ENCODE data around the gene ERI2. TPM values are rescaled to one million over a fixed set of nuclear protein-coding genes. Genes with fewer than 3 reads are reported as not detected.

ERI2 gene, protein sequence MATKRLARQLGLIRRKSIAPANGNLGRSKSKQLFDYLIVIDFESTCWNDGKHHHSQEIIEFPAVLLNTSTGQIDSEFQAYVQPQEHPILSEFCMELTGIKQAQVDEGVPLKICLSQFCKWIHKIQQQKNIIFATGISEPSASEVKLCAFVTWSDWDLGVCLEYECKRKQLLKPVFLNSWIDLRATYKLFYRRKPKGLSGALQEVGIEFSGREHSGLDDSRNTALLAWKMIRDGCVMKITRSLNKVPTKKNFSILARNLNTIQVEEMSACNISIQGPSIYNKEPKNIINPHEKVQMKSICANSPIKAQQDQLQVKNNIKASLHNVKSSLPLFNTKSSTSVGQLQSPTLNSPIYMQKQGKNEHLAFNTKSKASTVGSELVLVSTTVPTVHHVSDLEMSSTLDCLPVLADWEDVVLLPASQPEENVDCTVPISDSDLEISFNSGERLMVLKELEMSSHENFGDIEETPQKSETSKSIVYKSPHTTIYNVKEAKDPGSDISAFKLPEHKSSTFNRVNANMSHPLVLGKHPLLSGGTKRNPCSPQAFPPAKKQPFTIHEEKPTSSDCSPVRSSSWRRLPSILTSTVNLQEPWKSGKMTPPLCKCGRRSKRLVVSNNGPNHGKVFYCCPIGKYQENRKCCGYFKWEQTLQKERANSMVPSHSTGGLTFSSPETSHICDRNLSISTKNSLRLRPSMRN
- 10 to 100 TPM; 12.9 to 21.3 (median 18.3) TPM for polyA plus RNA-seq (ENCODE audit: insufficient read length in 10 of 10)
- long read RNA-seq, donor 1, transcript ERI2-203 (1 exons, 3,846 nt): major isoform, 5 of 6 reads
- long read RNA-seq, donor 1, partial matches to known transcripts: 0 of 6 reads
- long read RNA-seq, donor 1, other reads (novel, unspliced or antisense): 0 of 6 reads
- long read RNA-seq, donor 2, partial matches to known transcripts: 0 of 3 reads
- long read RNA-seq, donor 2, other reads (novel, unspliced or antisense): 0 of 3 reads
- long read RNA-seq, donor 3: 0 reads
- long read RNA-seq, donor 4, partial matches to known transcripts: 0 of 2 reads
- long read RNA-seq, donor 4, other reads (novel, unspliced or antisense): 0 of 2 reads
- long read RNA-seq, donor 5, partial matches to known transcripts: 0 of 3 reads
- long read RNA-seq, donor 5, other reads (novel, unspliced or antisense): 0 of 3 reads
- long read RNA-seq, donor 6, partial matches to known transcripts: 0 of 3 reads
- long read RNA-seq, donor 6, other reads (novel, unspliced or antisense): 0 of 3 reads
- long read RNA-seq, donor 7, partial matches to known transcripts: 0 of 2 reads
- long read RNA-seq, donor 7, other reads (novel, unspliced or antisense): 0 of 2 reads
- long read RNA-seq, donor 8, partial matches to known transcripts: 0 of 3 reads
- long read RNA-seq, donor 8, other reads (novel, unspliced or antisense): 0 of 3 reads
- long read RNA-seq, donor 9: 0 reads

DNA sequence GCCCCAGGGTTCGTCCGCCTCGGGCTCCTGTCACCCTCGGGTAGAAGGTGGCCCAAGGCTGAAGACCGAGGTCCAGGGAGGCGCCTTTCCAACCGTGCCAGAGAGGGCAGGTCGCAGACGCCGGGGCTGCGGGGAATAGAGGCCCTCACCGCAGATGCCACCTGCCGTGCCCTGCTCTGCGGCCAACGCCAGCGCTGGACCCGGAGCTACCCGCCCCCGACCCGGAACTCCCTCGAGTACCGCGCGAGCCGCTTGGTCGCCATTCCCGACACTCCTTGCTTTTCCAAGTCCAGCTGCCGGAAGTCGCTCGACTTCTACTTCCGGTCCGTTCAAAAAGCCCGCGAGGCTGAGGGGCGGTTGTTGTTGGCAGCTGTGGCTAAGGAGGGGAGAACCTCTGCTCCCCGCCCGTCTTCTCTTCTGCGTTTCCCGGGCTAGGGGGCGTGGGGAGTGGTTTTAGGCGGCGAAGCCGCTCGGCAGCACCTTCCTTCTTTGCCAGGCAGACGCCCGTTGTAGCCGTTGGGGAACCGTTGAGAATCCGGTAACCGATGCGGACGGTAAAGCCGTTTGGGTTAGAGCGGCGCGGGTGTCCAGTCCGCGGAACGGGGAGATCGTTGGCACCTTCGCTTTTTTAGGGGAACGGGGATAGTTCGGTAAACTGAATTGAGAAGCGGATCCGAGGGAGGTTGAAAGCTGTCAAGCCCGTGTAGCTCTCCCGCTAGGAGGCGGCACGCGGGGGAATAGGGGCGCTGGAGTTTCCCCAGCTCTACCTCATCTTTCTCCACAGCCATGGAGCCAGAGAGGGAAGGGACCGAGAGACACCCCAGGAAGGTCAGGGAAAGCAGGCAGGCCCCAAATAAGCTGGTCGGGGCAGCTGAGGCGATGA, at the start of gene ERI2, which contains the start of gene REXO5:
Gene ERI2 (minus strand): TSS at position 305 of the 883 bp plus-strand sequence. CDS start 42 bp downstream, at position 263.
Gene REXO5 (plus strand): TSS at position 360 of the 883 bp plus-strand sequence. CDS start 427 bp downstream, at position 787.
- DNase-seq: peak; percentile 95 to 97 (median 96)

DNA sequence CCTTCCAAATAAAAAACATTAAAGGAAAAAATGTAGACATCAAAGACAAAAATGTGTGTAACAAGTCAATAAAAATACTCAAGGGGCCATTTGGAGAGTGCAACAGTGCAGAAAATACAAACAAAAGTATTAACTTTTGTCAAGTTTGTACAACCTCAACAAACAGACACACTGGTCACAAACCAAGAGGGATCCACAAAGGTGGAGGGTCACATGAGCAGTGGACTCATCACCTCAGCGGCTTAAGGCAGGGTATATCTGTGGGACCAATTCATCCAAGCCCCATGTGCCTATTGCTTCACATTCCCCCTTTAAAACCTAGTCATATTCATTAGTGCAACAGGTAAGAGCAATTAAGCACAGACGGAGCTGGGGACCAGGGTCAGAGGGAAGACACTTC, 48.7 kb upstream of the ERI2 start:
- DNase-seq: no peak

DNA sequence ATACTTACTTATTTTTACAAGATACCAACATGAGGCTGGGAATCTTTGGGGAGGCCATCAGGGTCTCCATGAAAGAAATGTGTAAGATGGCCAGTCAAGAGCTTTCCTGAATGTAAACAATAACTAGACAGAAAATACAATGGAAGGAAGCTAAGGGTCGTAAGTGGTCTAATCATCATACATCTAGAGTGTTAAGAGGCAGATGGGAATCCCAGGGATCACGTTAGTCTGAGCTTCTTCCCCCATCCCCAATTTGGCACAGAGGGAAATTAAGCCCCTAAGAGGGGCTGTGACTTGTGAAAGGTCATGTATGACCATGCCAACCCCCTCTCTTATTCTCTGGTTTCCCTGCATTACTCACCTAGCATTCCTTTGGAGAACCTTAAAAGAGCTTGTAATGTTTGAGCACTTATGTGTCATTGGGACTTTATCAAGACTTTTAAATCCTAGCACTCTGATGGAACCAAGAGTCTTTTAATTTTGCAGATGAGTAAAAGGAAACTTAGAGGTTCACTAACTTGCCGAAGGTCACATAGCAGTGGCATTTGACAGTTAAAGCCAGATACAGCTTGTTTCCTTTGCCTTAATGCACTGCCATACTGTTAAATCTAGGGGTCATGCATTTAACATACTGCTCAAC, 47.8 kb upstream of the ERI2 start:
- no peak for DNase-seq

DNA sequence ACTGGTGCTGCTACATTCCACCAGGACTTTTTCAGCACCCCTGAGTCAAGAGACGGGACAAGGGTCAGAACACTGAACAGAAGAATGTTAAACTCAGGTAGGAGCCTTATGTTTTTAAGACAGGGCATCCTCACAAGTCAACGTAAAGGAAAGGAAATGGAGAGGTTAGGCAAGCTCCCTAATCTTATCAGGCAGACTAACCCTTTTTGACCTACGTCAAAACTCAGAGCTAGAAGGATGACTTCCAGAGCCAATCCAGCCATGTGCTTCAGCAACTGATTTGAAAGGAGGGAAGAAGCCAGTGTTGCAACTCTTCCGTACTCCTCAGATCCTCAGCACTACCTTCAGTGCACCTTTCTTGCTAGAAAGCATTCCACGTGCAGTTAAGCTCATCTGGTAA, 46.9 kb upstream of the ERI2 start:
- no peak for DNase-seq

DNA sequence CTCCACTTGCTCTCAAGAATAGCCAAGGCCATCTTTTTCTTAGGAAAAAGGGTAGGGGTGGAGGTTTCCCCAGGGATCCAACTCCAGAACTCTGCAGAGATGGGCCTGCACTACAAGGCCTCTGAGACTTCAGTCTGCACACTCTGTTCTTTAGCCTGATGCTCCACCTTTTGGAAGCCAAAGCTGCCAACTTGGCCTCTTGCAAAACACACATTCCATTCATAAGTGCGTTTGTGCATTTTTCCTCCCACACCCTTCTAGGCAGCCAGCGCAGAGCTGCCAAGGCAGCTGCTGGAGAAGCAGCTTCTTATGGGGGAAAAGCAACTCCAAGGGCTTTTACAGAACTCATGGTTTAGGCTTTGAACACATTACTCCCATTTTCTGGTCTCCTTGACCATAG, 45.3 kb upstream of the ERI2 start:
- peak; percentile 71 to 91 (median 84) for DNase-seq

DNA sequence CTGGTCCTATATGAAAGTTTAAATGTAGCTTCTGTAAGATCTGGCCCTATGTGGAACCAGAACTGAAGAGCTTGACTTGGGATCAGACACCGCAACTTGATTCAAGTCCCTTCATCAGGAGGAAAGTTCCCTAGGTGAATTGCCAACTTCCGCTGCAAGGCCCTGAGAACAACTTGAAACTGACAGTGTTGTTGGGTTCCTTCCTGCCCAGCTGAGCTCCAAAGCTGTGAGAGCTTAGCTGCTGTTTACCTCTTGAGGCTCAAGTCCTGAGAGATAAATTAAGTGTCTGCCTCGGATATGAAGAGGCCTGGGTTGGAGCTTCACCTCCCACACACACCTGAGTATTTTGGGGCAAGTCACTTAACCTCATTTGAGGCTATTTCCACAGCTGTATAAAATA, 44.7 kb upstream of the ERI2 start:
- DNase-seq: peak in 1 of 3 donors; percentile 32

DNA sequence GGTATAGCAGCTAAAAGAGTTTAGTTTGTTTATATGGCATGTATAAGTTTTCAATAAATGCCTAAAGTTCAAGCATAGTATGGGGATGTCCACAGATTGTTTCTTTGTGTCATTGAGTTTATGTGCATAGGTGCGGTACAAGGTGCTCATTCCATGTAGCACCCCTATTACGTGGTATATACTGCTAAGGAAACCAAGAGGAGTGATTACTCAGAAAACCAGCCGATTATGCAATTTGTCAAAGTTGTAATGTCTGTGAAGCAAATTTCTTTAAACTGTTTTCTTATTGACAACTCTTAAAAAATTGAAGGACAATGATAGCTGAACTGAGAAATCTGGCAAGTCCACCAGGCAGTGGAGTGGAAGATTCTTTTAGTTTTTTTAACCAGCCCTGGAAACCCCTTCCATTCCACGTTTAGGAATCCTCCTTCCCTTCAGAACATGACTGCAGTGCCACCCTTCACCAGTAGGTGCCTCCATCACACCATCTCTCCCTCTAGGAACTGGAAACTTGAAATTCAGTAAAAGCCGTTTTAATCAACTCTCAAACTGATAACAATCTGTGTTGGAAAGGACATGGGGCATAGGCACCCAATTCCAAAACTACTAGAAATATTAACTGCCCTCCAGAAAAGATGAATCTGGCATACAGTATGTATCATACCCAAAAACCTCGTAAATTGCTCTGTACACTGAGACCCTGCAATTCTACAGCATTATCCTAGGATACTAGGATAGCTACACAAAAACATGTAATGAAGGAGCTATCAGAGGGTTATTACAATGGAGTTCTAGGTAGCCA, 43.5 kb upstream of the ERI2 start:
- DNase-seq: peak; percentile 51 to 87 (median 77)

DNA sequence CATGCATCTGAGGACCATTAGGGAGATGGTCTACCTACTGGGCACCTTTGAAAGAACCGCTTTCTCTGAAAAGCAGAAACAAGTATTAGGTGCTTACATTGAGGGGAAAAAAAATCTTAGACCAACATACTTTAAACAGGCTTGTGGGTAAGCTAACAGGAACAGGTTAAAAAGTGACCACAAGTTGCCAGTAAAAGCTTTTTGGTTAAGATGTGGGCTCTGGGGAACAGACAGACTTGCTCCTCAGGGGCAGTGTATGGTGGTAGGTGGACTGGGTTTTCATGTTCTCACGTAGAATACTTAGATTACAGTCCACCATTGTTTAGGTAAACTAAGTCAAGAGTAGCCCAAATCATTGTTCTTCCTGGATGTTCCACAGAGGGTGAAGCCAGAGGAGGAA, 41.3 kb upstream of the ERI2 start:
- DNase-seq: no peak

DNA sequence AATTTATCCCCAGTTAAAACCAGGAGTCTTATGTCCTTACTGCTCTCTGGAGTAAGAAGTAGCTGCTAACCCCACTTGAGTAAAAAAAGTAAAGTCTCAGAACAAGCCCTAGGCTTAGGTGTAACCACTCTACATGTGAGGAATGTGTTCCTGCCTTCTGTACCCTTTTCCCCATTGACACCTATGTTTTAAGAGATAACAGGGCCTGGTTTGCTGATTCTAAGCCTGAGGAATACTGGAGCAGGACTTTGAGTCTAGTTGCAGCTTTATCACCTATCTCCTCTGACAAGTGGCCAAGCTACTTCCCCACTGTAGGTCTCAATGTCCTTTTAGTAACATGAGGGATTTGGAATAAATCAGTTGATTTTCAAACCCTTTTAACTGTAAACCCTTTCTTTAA, 40.3 kb upstream of the ERI2 start:
- no peak for DNase-seq

DNA sequence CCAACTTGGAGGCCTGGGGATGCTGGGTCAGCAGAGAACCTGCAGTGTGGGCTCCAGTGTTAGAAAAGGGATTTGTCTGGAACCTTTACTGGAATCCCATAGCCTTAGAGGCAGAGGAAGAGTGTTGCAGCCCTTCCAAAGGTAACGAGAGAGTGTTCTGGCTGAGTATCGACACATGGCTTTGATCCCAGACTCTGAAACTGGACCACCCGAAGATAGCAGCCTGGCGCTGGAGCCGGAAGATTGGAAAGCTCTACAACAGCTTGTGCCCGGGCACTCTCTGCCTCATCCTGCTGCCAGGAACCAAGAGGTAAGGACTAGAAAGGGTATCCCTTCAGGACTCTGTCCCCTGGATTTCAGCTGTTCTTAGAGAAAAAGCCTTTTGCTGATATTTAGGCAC, 39.8 kb upstream of the ERI2 start:
- no peak for DNase-seq

DNA sequence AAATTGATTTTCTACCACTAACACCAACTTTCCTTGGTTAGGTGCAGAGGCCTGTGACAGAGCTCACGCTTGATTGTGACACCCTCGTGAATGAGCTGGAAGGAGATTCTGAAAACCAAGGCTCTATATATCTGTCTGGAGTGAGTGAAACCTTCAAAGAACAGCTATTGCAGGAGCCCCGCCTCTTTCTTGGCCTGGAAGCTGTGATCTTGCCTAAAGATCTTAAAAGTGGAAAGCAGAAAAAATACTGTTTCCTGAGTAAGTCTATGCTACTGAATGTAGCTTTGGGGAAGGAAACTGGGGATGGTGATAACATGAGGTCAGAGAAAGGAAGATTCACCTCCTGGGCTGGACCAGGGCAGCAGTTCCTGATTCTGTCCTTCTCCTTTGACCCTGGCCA, 38.3 kb upstream of the ERI2 start:
- no peak for DNase-seq

DNA sequence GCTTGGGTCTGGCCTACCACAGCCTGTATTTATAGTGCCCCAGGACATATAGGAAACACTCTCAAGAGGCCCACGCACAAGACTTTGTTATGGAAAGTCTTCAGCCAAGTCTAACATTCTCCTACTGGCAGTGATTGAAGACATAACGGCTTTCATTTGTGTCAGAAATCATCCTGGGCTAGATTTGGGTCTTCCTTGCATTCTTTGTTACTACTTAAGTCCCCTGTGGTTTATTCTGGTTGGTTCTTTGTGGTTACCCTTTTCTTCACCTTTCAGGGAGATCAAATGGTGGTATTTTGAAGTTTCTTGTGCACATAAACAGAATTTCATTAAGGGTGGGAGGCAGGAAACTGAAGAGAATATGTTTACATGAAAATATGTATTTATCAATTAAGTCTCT, 37.8 kb upstream of the ERI2 start:
- no peak for DNase-seq

DNA sequence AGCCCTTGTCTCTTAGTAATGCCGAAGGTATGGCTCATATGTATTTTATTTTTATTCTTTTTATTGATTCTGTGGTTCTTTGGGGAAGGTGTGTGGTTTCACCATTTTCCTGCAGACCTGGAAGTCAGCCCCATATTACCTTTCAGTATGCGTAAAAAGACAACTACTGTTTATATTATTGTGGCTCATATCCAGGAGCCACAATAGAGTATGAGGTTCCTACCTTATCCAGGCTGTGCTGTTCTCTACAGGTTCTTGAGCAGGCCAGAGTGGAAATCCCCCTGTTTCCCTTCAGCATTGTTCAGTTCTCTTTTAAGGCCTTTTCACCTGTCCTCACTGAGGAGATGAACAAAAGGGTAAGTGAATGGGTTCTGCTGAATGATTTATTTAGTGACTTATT, 33.2 kb upstream of the ERI2 start:
- DNase-seq: no peak

DNA sequence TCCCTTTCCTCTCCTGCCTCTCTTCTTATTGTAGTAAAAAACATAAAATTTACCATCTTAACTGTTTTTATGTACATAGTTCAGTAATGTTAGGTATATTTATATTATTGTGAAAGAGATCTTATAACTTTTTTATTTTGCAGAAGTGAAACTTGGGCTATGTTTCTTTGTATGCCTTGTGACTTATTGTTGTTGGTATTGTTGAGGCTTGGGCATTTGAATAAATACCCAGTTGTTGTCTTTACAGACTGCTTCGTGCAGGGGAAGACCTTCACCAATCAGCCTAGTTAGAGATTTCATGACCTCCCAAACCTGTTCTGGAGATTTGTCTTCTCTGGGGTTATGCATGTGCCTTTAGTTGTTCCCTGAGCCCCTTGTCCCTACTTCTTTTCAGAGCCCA, 32.0 kb upstream of the ERI2 start:
- DNase-seq: no peak

DNA sequence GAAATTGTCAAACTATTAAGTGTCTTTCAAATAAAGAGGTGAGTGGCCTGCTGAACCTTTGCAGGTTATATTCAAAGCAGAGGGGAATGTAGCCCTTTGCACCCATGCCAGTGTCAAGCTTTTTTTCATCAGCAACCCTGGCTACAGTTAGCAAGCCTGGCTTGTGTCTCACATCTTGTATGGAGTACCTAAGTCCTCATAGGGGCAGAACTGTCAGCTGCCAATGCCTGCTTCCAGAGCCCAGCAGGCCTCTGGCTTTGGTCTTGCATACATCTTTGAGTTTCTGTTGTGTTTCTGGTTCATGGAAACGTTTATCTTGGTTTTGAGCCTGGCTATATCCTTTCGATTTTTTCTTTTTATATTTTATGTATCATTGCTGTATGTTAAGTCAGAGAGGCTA, 26.8 kb upstream of the ERI2 start:
- DNase-seq: no peak

DNA sequence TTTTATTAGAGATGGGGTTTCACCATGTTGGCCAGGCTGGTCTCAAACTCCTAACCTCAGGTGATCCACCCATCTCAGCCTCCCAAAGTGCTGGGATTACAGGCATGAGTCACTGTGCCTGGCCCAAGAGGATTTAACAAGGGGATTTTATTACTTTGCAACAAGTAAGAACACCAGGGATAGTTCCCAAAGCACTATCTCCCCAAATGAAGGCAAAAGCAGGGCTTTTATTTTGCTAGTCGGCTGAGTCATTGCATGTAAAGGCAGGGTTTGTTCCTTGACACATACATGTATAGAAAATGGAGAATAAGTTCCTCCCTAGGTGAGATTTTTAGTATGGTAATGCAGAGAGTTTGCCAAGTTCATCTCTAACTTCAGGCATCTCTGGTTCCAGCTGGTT, 24.1 kb upstream of the ERI2 start:
- no peak for DNase-seq

DNA sequence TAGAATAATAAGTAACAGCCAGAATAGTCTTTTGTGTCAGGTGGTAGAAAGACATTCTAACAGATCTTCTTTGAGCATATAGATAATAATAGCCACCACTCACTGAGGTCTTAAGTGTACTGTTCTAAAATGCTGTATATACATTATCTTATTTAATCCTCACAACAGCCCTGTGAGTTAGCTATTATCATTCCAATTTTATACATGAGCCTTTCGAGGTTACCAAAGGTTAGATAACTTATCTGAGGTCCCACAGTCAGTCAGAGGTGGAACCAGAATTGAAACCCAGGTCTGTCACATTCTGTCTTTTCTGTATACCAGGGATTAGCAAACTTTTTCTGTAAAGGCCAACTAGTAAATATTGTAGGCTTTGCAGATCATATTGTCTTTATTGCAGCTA, 23.3 kb upstream of the ERI2 start:
- no peak for DNase-seq

DNA sequence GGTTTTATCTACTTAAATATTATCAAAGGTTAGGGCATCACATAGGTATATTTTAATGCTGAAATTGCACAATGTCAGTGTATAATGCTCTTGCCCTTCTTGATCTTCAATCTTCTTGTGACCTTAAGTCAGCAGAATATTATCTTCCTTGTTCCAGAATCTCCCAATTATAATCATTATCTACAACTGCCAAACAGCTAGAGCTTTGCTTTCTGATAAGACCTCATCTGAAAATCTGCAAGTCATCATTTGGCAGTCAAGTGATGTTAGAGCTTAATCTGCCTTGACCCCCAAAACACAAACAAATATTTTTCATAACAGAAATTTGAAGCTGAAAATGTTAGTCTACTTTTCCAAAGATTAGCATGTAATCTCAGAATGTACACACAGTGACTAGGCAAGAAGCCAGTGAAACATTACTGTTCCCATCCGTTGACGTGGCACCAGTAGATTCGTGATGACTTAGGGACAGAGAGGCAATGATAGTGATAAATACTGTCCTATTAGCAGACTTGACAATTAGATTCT, 19.8 kb upstream of the ERI2 start:
- DNase-seq: no peak
